SK-N-SH (cell line): ENCODE results near the gene ERN1. TPM values are rescaled to one million over a fixed set of nuclear protein-coding genes. Genes with fewer than 3 reads are reported as not detected.

ENCODE experiments used
- CTCF ChIA-PET: fragments of 300-600, 350-600 bp; formaldehyde crosslinking; extraction: SDS; loops from one replicate; lab custom pipeline; 2021; lab: Yijun Ruan, JAX
- POLR2A ChIA-PET: fragments of 350-600 bp; sonication (Branson Sonifier 250); formaldehyde crosslinking; extraction: SDS; loops from one replicate; lab custom pipeline; 2020; ENCODE audit warnings: antibody characterized with exemption, inconsistent platforms; lab: Yijun Ruan, JAX
- DNase-seq: peaks from one replicate; pipeline ENCODE4 v3.0.0; 2012
- H2AFZ ChIP-seq: fragments of 200-600 bp; sonication (generic); 2 replicates; pipeline ENCODE4 v1.8.1; 2016; ENCODE audit warnings: antibody characterized with exemption, mild to moderate bottlenecking, low read depth
- H3F3A ChIP-seq: fragments of 200-600 bp; sonication (generic); replicated peaks from 2 replicates; pipeline ENCODE3; 2016; ENCODE audit warnings: antibody characterized with exemption, mild to moderate bottlenecking; ENCODE audit not compliant: insufficient read depth
- H3K27ac ChIP-seq, 2 experiments: fragments of 200-500 bp in 1 of 2; fragments of 200-600 bp in 1 of 2; sonication (Bioruptor generic) in 1 of 2; sonication (generic), shearing (Covaris generic) in 1 of 2; 2 replicates each; pipeline versions ENCODE4 v1.5.1 to v1.6.1; 2014 to 2016; ENCODE audit warnings: low read depth in 2 of 2, inconsistent platforms in 1 of 2, low read length in 1 of 2, mild to moderate bottlenecking in 1 of 2, mixed read lengths in 1 of 2
- H3K27me3 ChIP-seq: fragments of 200-600 bp; sonication (generic), shearing (Covaris generic); 2 replicates; pipeline ENCODE4 v1.6.1; 2016; ENCODE audit warnings: mixed run types; ENCODE audit not compliant: insufficient read depth
- H3K36me3 ChIP-seq, 2 experiments: fragments of 200-500 bp in 1 of 2; fragments of 200-600 bp in 1 of 2; sonication (Bioruptor generic) in 1 of 2; sonication (generic) in 1 of 2; replicated peaks in 1 of 2; 2 replicates each; pipeline versions ENCODE3 to v1.5.1; 2014 to 2016; ENCODE audit warnings: low read length in 1 of 2, mild to moderate bottlenecking in 1 of 2; ENCODE audit not compliant: insufficient read depth in 2 of 2, control insufficient read depth in 1 of 2
- H3K4me1 ChIP-seq, 2 experiments: fragments of 200-500 bp in 1 of 2; fragments of 200-600 bp in 1 of 2; sonication (Bioruptor generic) in 1 of 2; sonication (generic), shearing (Covaris generic) in 1 of 2; 2 replicates each; pipeline versions ENCODE4 v1.5.1 to v1.6.1; 2014 to 2016; ENCODE audit warnings: low read depth in 1 of 2, low read length in 1 of 2, mixed run types in 1 of 2; ENCODE audit not compliant: insufficient read depth in 2 of 2, control insufficient read depth in 1 of 2
- H3K4me2 ChIP-seq: fragments of 200-600 bp; sonication (generic), shearing (Covaris generic); 2 replicates; pipeline ENCODE4 v1.6.1; 2017; ENCODE audit warnings: mixed run types
- H3K4me3 ChIP-seq, 2 experiments: fragments of 200-500 bp in 1 of 2; fragments of 200-600 bp in 1 of 2; sonication (Bioruptor generic) in 1 of 2; sonication (generic), shearing (Covaris generic) in 1 of 2; 2 replicates each; pipeline versions ENCODE4 v1.5.1 to v1.8.1; 2014 to 2016; ENCODE audit warnings: low read depth in 2 of 2, inconsistent platforms in 1 of 2, low read length in 1 of 2, mild to moderate bottlenecking in 1 of 2, mixed read lengths in 1 of 2, moderate library complexity in 1 of 2
- H3K79me2 ChIP-seq: fragments of 200-600 bp; sonication (generic); 2 replicates; pipeline ENCODE4 v1.8.1; 2017; ENCODE audit warnings: mild to moderate bottlenecking; ENCODE audit not compliant: insufficient read depth
- H3K9ac ChIP-seq: fragments of 200-600 bp; sonication (generic); 2 replicates; pipeline ENCODE4 v1.6.1; 2017; ENCODE audit warnings: mixed run types
- H3K9me2 ChIP-seq: fragments of 200-600 bp; sonication (generic); 2 replicates; pipeline ENCODE4 v1.6.1; 2017; ENCODE audit warnings: mixed run types
- H3K9me3 ChIP-seq: fragments of 200-600 bp; sonication (generic); 2 replicates; pipeline ENCODE4 v1.6.1; 2017; ENCODE audit warnings: mixed run types, mild to moderate bottlenecking, moderate library complexity
- H4K20me1 ChIP-seq: fragments of 200-600 bp; sonication (generic); 2 replicates; pipeline ENCODE4 v1.6.1; 2017; ENCODE audit warnings: mild to moderate bottlenecking, mixed run types; ENCODE audit not compliant: insufficient read depth
- CHD2 ChIP-seq: fragments of 150-350 bp; IDR thresholded peaks from 2 replicates; pipeline ENCODE4 v1.6.1; 2018; ENCODE audit warnings: low read length; ENCODE audit not compliant: partially characterized antibody
- FOXJ3 ChIP-seq: sonication (generic); formaldehyde crosslinking; IDR thresholded peaks from 2 replicates; pipeline ENCODE4 v1.5.1; 2020; ENCODE audit warnings: mild to moderate bottlenecking, missing genetic modification reagents
- IRF3 ChIP-seq: fragments of 150-350 bp; IDR thresholded peaks from 2 replicates; pipeline ENCODE4 v1.6.1; 2016; ENCODE audit warnings: mild to moderate bottlenecking, low read depth, low read length
- POLR2AphosphoS5 ChIP-seq: IDR thresholded peaks from 2 replicates; pipeline ENCODE4 v1.6.1; 2012; ENCODE audit warnings: low read depth, low read length
- RCOR1 ChIP-seq: fragments of 150-350 bp; IDR thresholded peaks from 2 replicates; pipeline ENCODE4 v1.6.1; 2017; ENCODE audit warnings: antibody characterized with exemption, low read length
- RFX5 ChIP-seq: IDR thresholded peaks from 2 replicates; pipeline ENCODE4 v1.6.1; 2012; ENCODE audit warnings: mild to moderate bottlenecking, improper control_type of control experiment, low read length
- TAF1 ChIP-seq: IDR thresholded peaks from 2 replicates; pipeline ENCODE4 v1.6.1; 2012; ENCODE audit warnings: low read depth, mild to moderate bottlenecking, low read length, moderate library complexity, borderline replicate concordance
- WGBS: methylation state at CpG from one replicate; pipeline ENCODE4 v1.1.6; 2017; ENCODE audit warnings: low lambda C conversion rate; 5-methylcytosine and 5-hydroxymethylcytosine counted together
- polyA plus RNA-seq, 3 experiments: library from polyadenylated mRNA; depleted of rRNA; stranded (reverse); fragments of >200 nt; gene quantifications; 2 replicates each; pipeline ENCODE4 v1.2.3, GENCODE V29; 2012

ERN1 gene
- polyA plus RNA-seq, 1 of the 3 experiments (the other 2 are of a cell fraction) = 7.3 TPM

- H4K20me1 ChIP-seq = no peaks in the 10 kb centered on the region
- no peaks in the 10 kb centered on the region for H3K9me2 ChIP-seq
- H3K27ac ChIP-seq = no peak overlapping the region
- H3K79me2 ChIP-seq = no peaks in the 10 kb centered on the region
- no peaks in the 10 kb centered on the region for H3K27me3 ChIP-seq
- ChIA-PET CTCF (interaction anchor here (1.4 to 4.6 kb wide), 6 partner anchors 16 to 129 kb away, joined by 3 to 32 read pairs (median 22); partner anchors contain the start of genes GH1 and ICAM2), POLR2A (no interaction called here)
- TF ChIP-seq CHD2 = no peak
- H3K9ac ChIP-seq = no peak overlapping the region
- no peak overlapping the region for H3K4me2 ChIP-seq
- DNase-seq = no peak
- H3K9me3 ChIP-seq = no peaks in the 10 kb centered on the region
- peaks cover 0 to 22% of the 10 kb centered on the region in 2 experiments; a peak in 1 of 4 replicates for H3K4me1 ChIP-seq
- H2AFZ ChIP-seq = no peak overlapping the region
- no peak overlapping the region for H3K4me3 ChIP-seq
- H3K36me3 ChIP-seq = no peaks in the 10 kb centered on the region
- 66% methylated on average over 7 of the region's 7 CpGs for WGBS
- no peaks in the 10 kb centered on the region for H3F3A ChIP-seq
Measured at GRCh38 chr17:64004218-64004770, 125.7 kb downstream of the ERN1 start.

GRCh38 chr17:64003526-64004121, 126.3 kb downstream of the ERN1 start:
- no peaks in the 10 kb centered on the region for H3K36me3 ChIP-seq
- no peak overlapping the region for H2AFZ ChIP-seq
- H3K79me2 ChIP-seq = no peaks in the 10 kb centered on the region
- TF ChIP-seq POLR2AphosphoS5 (no peak), RFX5 (no peak), TAF1 (no peak), IRF3 (no peak), FOXJ3 (CRISPR knock-in tag) (no peak), RCOR1 (no peak)
- TF ChIP-seq, all 33 proteins: peak for 0
- ChIA-PET CTCF (interaction anchor here (0.9 to 4.6 kb wide), 4 partner anchors 13 to 129 kb away, joined by 3 to 26 read pairs (median 4); partner anchors contain the start of gene CSHL1), POLR2A (no interaction called here)
- H3K4me1 ChIP-seq = peaks cover 0 to 29% of the 10 kb centered on the region in 2 experiments; a peak in 1 of 4 replicates
- H3K9me2 ChIP-seq = no peaks in the 10 kb centered on the region
- H3K9ac ChIP-seq = no peak overlapping the region
- peak; percentile 18 for DNase-seq
- no peaks in the 10 kb centered on the region for H4K20me1 ChIP-seq
- H3F3A ChIP-seq = no peaks in the 10 kb centered on the region
- H3K27ac ChIP-seq = no peak overlapping the region
- 68% methylated on average over 13 of the region's 13 CpGs for WGBS
- H3K4me2 ChIP-seq = no peak overlapping the region
- no peaks in the 10 kb centered on the region for H3K9me3 ChIP-seq
- no peak overlapping the region for H3K4me3 ChIP-seq
- H3K27me3 ChIP-seq = no peaks in the 10 kb centered on the region
